ENCODE measurements around the gene PMEL. TPM values are rescaled to one million over a fixed set of nuclear protein-coding genes. Genes with fewer than 3 reads are reported as not detected.
A peak's percentile ranks its signal among the peaks of the same experiment; 100 is the strongest.

The PMEL gene
- total and polyA plus RNA-seq, 2 of the 8 experiments (the other 6 are each of a cell fraction or from before 2014, with no cell fraction given), result 120 to 382 TPM

GRCh38 chr12:55927588-55928502 lies 38.0 kb downstream of the PMEL start, which contains the start of gene PYM1 (continued):
- peak; percentile 66; the same call in 1 of the 2 replicates for TF ChIP-seq CHD2 (IDR thresholded peaks at IDR 0.05; ENCODE audit: low read length)
- peak; percentile 9; the same call in 1 of the 2 replicates for TF ChIP-seq SP1 (IDR thresholded peaks at IDR 0.05; ENCODE audit: low read depth, low read length)
- TF ChIP-seq POLR2A (IDR thresholded peaks at IDR 0.05; ENCODE audit: control extremely low read depth in 1 of 2, low read depth in 2 of 2, low read length in 2 of 2), result peak; percentile 77 to 84
- peak; percentile 50; the same call in 1 of the 2 replicates for TF ChIP-seq RBBP5 (IDR thresholded peaks at IDR 0.05; ENCODE audit: borderline replicate concordance, low read depth, low read length)
- TF ChIP-seq POLR2AphosphoS5 (IDR thresholded peaks at IDR 0.05; ENCODE audit: low read depth, low read length), result peak; percentile 69; the same call in 1 of the 2 replicates
- peak; percentile 29; the same call in 1 of the 2 replicates for TF ChIP-seq CREB1 (IDR thresholded peaks at IDR 0.05)

Measured in H1 (cell line).